Vagina (tissue), 2 donors: Measurements from ENCODE around the gene CENPT. TPM values are rescaled to one million over a fixed set of nuclear protein-coding genes. Genes with fewer than 3 reads are reported as not detected.

Source experiments
- DNase-seq, 2 donors: peaks; one replicate each; pipeline ENCODE4 v3.0.0-alpha.2; 2017; ENCODE audit errors: extremely low spot score in 2 of 2
- H3K27ac ChIP-seq: fragments of 200-600 bp; sonication (generic); one replicate; pipeline ENCODE4 v1.5.1; 2019
- H3K27me3 ChIP-seq: fragments of 200-600 bp; sonication (generic); one replicate; pipeline ENCODE4 v1.5.1; 2019
- H3K36me3 ChIP-seq, 2 donors: fragments of 200-600 bp; sonication (generic); one replicate each; pipeline ENCODE4 v1.5.1; 2017 to 2019
- H3K4me1 ChIP-seq: fragments of 200-600 bp; sonication (generic); one replicate; pipeline ENCODE4 v1.5.1; 2019
- H3K4me3 ChIP-seq, 2 donors: fragments of 200-600 bp; sonication (generic); 1 replicate in 1 of 2; 2 replicates in 1 of 2; pipeline ENCODE4 v1.5.1; 2016 to 2019
- H3K9me3 ChIP-seq: fragments of 200-600 bp; sonication (generic); one replicate; pipeline ENCODE4 v1.5.1; 2019
- POLR2A ChIP-seq, 2 donors: fragments of 450-650 bp; IDR thresholded peaks; one replicate each; pipeline ENCODE4 v1.6.1; 2017; ENCODE audit warnings: antibody characterized with exemption in 2 of 2, mild to moderate bottlenecking in 2 of 2, moderate library complexity in 2 of 2
- POLR2AphosphoS5 ChIP-seq, 2 donors: sonication (generic); formaldehyde crosslinking; IDR thresholded peaks; one replicate each; pipeline ENCODE4 v1.9.0; 2017; ENCODE audit warnings: antibody characterized with exemption in 2 of 2, mild to moderate bottlenecking in 2 of 2, low read depth in 1 of 2; ENCODE audit not compliant: insufficient read depth in 1 of 2
- intact Hi-C: fragments of 100-400 bp; cut with DNase I; formaldehyde crosslinking; loops from one replicate; pipeline ENCODE4 v1.15.1; 2023
- total RNA-seq: library from RNA; depleted of rRNA; stranded (reverse); fragments of >200 nt; gene quantifications from one replicate; pipeline ENCODE4 v1.2.3, GENCODE V29; 2016
- TF ChIP-seq, protein P1 (sequence below), 3 experiments: fragments of 450-650 bp in 2 of 3; fragments of 200-600 bp in 1 of 3; sonication (generic) in 1 of 3; IDR thresholded peaks; one replicate each; pipeline ENCODE4 v1.5.1; 2017 to 2019; ENCODE audit warnings: antibody characterized with exemption in 3 of 3, mild to moderate bottlenecking in 2 of 3, moderate library complexity in 2 of 3

The CENPT gene
- total RNA-seq, 1 donor from 2014 or later: 57.7 TPM

DNA sequence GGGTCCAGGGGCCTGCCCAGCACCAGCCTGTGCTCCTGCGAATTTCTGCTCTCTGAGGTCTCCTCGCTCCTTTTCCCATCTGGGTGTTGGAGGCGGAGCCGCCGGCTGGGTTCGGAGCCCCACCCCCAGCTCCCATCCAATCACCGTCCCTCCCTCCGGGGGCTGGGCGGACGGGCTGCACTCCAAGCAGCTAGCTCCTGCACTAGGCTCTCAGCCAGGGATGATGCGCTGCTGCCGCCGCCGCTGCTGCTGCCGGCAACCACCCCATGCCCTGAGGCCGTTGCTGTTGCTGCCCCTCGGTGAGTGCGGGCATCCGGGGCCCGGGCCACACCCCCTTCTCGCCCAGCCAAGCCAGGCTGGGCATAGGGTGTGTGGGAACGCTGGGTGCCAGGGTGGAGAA lies 37.2 kb upstream of the CENPT start, which contains the start of gene NRN1L:
TSS of gene NRN1L (plus strand) at position 202 of the 400 bp plus-strand sequence. CDS start at position 221, 19 bp downstream.
- DNase-seq: peak in 1 of 2 donors; percentile 87
- no peaks in the 10 kb centered on the region for H3K27me3 ChIP-seq
- peaks cover 0 to 42% of the 10 kb centered on the region in 2 donors for H3K36me3 ChIP-seq
- H3K27ac ChIP-seq: peak within 1 kb of the TSS; percentile 30
- no peaks in the 10 kb centered on the region for H3K9me3 ChIP-seq
- peaks cover 12% of the 10 kb centered on the region for H3K4me1 ChIP-seq
- intact Hi-C loops: loop anchor here (5.0 kb wide), 1 partner anchor 43 kb away; no protein-coding TSS in a partner anchor
- no peak for TF ChIP-seq POLR2A (IDR thresholded peaks at IDR 0.05)
- TF ChIP-seq, protein P1, sequence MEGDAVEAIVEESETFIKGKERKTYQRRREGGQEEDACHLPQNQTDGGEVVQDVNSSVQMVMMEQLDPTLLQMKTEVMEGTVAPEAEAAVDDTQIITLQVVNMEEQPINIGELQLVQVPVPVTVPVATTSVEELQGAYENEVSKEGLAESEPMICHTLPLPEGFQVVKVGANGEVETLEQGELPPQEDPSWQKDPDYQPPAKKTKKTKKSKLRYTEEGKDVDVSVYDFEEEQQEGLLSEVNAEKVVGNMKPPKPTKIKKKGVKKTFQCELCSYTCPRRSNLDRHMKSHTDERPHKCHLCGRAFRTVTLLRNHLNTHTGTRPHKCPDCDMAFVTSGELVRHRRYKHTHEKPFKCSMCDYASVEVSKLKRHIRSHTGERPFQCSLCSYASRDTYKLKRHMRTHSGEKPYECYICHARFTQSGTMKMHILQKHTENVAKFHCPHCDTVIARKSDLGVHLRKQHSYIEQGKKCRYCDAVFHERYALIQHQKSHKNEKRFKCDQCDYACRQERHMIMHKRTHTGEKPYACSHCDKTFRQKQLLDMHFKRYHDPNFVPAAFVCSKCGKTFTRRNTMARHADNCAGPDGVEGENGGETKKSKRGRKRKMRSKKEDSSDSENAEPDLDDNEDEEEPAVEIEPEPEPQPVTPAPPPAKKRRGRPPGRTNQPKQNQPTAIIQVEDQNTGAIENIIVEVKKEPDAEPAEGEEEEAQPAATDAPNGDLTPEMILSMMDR (IDR thresholded peaks at IDR 0.05): no peak
- TF ChIP-seq POLR2AphosphoS5 (IDR thresholded peaks at IDR 0.05; ENCODE audit: insufficient read depth in 1 of 2, low read depth in 1 of 2): peak; percentile 27 to 51
- H3K4me3 ChIP-seq: peak within 1 kb of the TSS in 1 of 2 donors; percentile 0

DNA sequence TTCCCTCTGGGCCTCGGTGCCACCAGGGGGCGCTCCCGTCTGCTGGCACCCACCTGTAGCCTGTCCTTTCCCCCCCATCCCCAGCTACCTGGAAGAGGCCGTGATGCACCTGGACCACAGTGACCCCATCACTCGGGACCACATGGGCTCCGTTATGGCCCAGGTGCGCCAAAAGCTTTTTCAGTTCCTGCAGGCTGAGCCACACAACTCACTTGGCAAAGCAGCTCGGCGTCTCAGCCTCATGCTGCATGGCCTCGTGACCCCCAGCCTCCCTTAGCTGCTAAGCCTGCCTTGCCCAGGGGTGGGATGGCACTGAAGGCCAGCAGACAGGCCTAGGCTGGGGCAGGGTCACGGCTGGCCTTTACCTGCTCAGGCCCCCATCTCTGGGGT lies 36.4 kb upstream of the CENPT start:
- intact Hi-C loops: loop anchor here (5.0 kb wide), 1 partner anchor 43 kb away; no protein-coding TSS in a partner anchor
- Histone ChIP-seq H3K36me3 (peaks cover 2 to 50% of the 10 kb centered on the region in 2 donors), H3K4me3 (no peak overlapping the region), H3K4me1 (peaks cover 12% of the 10 kb centered on the region), H3K27me3 (no peaks in the 10 kb centered on the region), H3K9me3 (no peaks in the 10 kb centered on the region), H3K27ac (peak overlapping the region; percentile 30)
- no peak for TF ChIP-seq POLR2A (IDR thresholded peaks at IDR 0.05)
- TF ChIP-seq POLR2AphosphoS5 (IDR thresholded peaks at IDR 0.05; ENCODE audit: insufficient read depth in 1 of 2, low read depth in 1 of 2): peak in 1 of 2 donors; percentile 23
- TF ChIP-seq, protein P1 (IDR thresholded peaks at IDR 0.05): peak; percentile 46 to 84 (median 69)
- peak in 1 of 2 donors; percentile 77 for DNase-seq

DNA sequence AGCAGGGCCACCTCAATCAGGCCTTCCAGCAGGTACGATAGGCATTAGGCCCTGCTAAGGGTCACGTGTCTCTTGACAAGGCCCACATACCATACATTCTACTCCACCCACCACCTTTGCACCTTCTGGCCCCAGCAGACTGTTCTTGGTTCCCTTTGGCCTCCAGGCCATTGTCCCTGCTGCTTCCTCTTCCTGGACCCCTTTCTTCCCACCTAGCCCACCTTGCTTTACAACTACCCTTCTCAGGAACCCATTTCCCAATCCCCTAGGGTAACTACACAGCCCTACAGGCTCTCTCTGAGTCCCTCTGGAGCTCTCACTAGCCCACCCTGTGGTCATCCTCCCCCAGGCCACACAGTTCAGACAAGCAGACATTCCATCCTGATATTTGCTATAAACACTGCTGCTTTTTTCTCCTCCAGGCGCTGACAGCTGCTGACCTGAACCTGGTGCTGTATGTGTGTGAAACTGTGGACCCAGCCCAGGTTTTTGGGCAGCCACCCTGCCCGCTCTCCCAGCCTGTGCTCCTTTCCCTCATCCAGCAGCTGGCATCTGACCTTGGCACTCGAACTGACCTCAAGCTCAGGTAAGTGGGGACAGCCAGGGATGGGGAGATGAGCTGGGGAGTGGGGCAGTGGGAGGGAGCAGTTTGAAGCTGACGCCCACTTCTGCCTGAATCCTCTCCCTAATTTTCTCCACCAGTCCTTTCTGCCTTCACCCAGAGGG lies 35.8 kb upstream of the CENPT start:
- TF ChIP-seq, protein P1 (IDR thresholded peaks at IDR 0.05): no peak
- TF ChIP-seq POLR2AphosphoS5 (IDR thresholded peaks at IDR 0.05; ENCODE audit: insufficient read depth in 1 of 2, low read depth in 1 of 2) (no peak), POLR2A (IDR thresholded peaks at IDR 0.05) (no peak)
- Histone ChIP-seq H3K36me3 (peaks cover 4 to 55% of the 10 kb centered on the region in 2 donors), H3K27me3 (no peaks in the 10 kb centered on the region), H3K4me3 (no peak overlapping the region), H3K4me1 (peaks cover 12% of the 10 kb centered on the region), H3K27ac (no peak overlapping the region), H3K9me3 (no peaks in the 10 kb centered on the region)
- intact Hi-C loops: loop anchor here (5.0 kb wide), 1 partner anchor 44 kb away; no protein-coding TSS in a partner anchor
- peak; percentile 75 to 77 for DNase-seq

DNA sequence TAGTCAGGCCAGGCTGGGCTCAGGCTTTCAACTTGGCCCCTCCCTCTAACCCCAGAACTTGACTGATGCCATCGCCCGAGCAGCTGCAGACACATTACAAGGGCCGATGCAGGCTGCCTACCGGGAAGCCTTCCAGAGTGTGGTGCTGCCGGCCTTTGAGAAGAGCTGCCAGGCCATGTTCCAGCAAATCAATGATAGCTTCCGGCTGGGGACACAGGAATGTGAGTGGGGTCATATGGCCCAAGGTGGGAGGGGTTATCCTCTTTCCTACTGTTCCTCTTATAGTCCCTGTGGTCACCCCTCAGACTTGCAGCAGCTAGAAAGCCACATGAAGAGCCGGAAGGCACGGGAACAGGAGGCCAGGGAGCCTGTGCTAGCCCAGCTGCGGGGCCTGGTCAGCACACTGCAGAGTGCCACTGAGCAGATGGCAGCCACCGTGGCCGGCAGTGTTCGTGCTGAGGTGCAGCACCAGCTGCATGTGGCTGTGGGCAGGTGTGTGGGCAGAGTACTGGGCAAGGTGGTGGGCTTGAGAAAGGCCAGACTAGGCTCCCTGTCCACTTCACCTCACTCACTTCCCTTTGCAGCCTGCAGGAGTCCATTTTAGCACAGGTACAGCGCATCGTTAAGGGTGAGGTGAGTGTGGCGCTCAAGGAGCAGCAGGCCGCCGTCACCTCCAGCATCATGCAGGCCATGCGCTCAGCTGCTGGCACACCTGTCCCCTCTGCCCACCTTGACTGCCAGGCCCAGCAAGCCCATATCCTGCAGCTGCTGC lies 35.1 kb upstream of the CENPT start:
- peaks cover 12% of the 10 kb centered on the region for H3K4me1 ChIP-seq
- no peak for TF ChIP-seq POLR2A (IDR thresholded peaks at IDR 0.05)
- TF ChIP-seq POLR2AphosphoS5 (IDR thresholded peaks at IDR 0.05; ENCODE audit: insufficient read depth in 1 of 2, low read depth in 1 of 2): no peak
- TF ChIP-seq, protein P1 (IDR thresholded peaks at IDR 0.05): no peak
- no peak overlapping the region for H3K4me3 ChIP-seq
- intact Hi-C loops: loop anchor here (5.0 kb wide), 1 partner anchor 45 kb away; no protein-coding TSS in a partner anchor
- no peaks in the 10 kb centered on the region for H3K9me3 ChIP-seq
- H3K36me3 ChIP-seq: peaks cover 4 to 63% of the 10 kb centered on the region in 2 donors
- no peaks in the 10 kb centered on the region for H3K27me3 ChIP-seq
- peak in 1 of 2 donors; percentile 67 for DNase-seq
- no peak overlapping the region for H3K27ac ChIP-seq
